Measurements from ENCODE around the gene KIAA1328.
"Not testable (repeated sequence)": the region's sequence is repeated elsewhere in the genome, so short reads cannot be mapped to it uniquely, and the experiment has no call there.

KIAA1328 gene

GRCh38 chr18:36828630-36829361 is at the start of gene KIAA1328, which contains the start of gene TPGS2:
Gene KIAA1328, plus strand, starts transcription at chr18:36829127. Its CDS starts 12 bp downstream, at chr18:36829139.
Gene TPGS2, minus strand, starts transcription at chr18:36829002. Its CDS starts 235 bp downstream, at chr18:36828767.
- peak; percentile 91 to 93 for DNase-seq

GRCh38 chr18:36780748-36781147 is 48.2 kb upstream of the KIAA1328 start:
- DNase-seq: no peak

GRCh38 chr18:36782710-36783109 is 46.2 kb upstream of the KIAA1328 start:
- no peak for DNase-seq

GRCh38 chr18:36783792-36784191 is 45.1 kb upstream of the KIAA1328 start:
- no peak for DNase-seq

- DNase-seq: no peak
Measured at GRCh38 chr18:36786686-36787085, 42.2 kb upstream of the KIAA1328 start.

- no peak for DNase-seq
Measured at GRCh38 chr18:36792634-36793283, 36.2 kb upstream of the KIAA1328 start.

- no peak for DNase-seq
Measured at GRCh38 chr18:36798738-36799473, 30.0 kb upstream of the KIAA1328 start.

GRCh38 chr18:36805105-36805504 is 23.8 kb upstream of the KIAA1328 start:
- no peak for DNase-seq

GRCh38 chr18:36808681-36809080 is 20.2 kb upstream of the KIAA1328 start:
- no peak for DNase-seq

- DNase-seq: peak; percentile 56 to 62
Measured at GRCh38 chr18:36809590-36810381, 19.1 kb upstream of the KIAA1328 start.

- DNase-seq: no peak
Measured at GRCh38 chr18:36811430-36811829, 17.5 kb upstream of the KIAA1328 start.

GRCh38 chr18:36811955-36812354 is 17.0 kb upstream of the KIAA1328 start:
- no peak for DNase-seq

- DNase-seq: no peak
Measured at GRCh38 chr18:36812678-36813077, 16.2 kb upstream of the KIAA1328 start.

GRCh38 chr18:36813101-36813775 is 15.7 kb upstream of the KIAA1328 start:
- no peak for DNase-seq

GRCh38 chr18:36813824-36814223 is 15.1 kb upstream of the KIAA1328 start:
- DNase-seq: no peak

- DNase-seq: peak in 1 of 2 experiments; percentile 11
Measured at GRCh38 chr18:36814994-36815393, 13.9 kb upstream of the KIAA1328 start.

GRCh38 chr18:36816096-36816495 is 12.8 kb upstream of the KIAA1328 start:
- not testable (repeated sequence) for DNase-seq

GRCh38 chr18:36817039-36817438 is 11.9 kb upstream of the KIAA1328 start:
- no peak for DNase-seq

- no peak for DNase-seq
Measured at GRCh38 chr18:36818652-36819051, 10.3 kb upstream of the KIAA1328 start.

- no peak for DNase-seq
Measured at GRCh38 chr18:36819621-36820020, 9.3 kb upstream of the KIAA1328 start.

- DNase-seq: no peak
Measured at GRCh38 chr18:36821681-36822080, 7.2 kb upstream of the KIAA1328 start.

GRCh38 chr18:36825526-36825925 is 3.4 kb upstream of the KIAA1328 start:
- DNase-seq: no peak
